GM18870 (cell line): Measurements from ENCODE around the gene CCDC54.
A peak's percentile ranks its signal among the peaks of the same experiment; 100 is the strongest.

Source experiments
- ATAC-seq: cut with Tn5 transposase; IDR thresholded peaks from one replicate; pipeline ENCODE4 v1.9.1; 2021; ENCODE audit warnings: moderate library complexity; ENCODE audit not compliant: unreplicated experiment

CCDC54 gene

DNA sequence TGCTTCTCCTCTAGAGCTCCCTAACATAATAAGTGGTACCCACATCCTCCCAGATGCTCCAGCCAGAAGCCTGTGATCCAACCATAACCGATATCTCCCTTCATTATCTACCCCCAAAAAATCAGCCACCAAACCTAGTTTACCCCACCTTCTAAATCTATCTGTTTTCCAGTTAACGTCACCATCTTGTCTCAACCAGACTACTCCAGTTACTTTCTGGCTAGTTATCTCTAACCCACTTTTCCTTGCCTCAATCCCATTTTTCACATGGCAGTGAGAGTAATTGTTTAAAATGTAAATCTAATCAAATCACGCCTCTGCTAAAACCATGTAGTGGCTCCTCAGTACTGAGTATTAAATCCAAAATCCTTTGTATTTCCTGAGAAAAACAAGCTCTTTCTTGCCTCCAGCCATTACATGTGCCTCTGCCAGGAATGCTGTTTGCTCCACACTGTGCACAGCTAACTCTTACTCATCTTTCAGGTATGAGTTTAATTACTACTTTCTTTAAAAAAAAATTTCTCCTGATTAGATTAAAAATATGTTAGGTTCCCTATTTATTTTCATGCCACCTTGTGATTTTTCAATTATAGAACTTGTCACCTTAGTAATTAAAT is 15.4 kb downstream of the CCDC54 start:
- ATAC-seq: no peak

DNA sequence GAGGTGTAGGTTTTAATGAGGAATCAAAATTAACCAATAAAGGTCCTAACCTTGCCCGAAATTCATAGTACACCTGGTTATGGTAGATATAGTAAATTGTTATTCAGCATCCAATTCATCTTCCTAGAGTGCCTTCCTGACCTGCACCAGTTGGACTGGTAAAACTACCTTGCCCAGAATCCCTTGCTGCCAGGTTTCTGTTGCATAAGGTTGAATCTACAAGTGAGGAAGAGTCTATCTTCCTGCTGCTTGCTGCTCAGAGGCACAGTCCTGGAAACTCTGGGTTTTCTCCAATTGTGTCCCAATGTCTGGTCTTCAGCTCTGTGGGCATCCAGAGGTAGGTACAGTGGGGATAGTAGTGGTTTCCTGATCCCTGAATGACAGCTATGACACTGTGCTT is 17.3 kb downstream of the CCDC54 start:
- ATAC-seq: no peak

DNA sequence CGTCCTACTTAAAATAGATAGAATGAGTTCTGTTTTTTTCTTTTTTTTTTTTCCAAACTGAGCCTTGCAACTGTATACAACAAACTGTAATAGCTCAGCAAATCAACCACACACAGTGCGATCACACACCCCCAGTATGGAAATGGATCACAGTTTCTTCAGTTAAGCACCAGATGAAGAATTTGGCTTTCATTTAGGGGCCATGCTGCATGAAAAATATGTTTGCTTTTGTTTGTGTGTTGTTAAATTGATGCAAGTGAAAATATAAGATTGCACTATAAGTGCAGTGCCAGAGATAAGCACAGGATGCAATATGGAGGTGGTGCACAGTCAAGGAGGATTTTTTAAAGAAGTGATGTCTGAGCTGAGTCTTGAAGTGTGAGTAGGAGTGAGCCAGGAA is 17.8 kb downstream of the CCDC54 start:
- no peak for ATAC-seq

DNA sequence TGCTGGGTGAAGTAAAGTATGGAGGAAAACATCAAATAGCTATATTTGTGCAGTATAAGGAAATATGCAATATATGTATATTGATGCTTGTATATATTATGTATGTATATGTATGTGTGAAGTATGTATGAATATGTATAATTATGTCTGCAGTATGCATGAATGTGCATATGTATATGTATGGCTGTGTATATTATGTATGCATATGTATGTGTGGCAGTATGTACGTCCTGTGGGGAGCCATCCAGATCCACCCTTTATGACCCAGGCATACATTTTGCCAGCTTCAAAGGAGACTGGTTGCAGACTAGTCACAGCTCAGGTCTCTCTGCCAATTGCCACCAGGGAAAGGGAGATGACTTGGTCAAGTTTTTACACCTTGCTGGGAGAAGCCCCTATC is 24.1 kb downstream of the CCDC54 start:
- no peak for ATAC-seq

DNA sequence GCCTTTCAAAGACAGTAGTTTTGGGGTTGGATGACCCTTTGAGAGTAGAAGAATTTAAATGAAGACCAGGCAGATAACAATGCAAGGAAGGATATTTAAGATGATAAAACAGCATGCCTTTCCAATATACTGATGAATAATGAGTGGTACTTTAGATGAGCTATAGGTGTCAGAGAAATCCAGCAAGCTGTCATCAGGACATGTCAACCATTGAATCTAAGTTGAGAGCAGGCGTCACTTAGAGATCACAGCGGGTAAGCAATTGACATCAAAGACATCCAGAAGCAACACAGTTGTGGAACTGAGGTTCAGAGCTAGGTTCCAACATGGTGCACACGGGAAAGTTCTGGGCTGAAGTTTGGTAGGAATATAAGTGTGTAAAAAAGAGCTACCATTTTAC is 25.0 kb downstream of the CCDC54 start:
- no peak for ATAC-seq

DNA sequence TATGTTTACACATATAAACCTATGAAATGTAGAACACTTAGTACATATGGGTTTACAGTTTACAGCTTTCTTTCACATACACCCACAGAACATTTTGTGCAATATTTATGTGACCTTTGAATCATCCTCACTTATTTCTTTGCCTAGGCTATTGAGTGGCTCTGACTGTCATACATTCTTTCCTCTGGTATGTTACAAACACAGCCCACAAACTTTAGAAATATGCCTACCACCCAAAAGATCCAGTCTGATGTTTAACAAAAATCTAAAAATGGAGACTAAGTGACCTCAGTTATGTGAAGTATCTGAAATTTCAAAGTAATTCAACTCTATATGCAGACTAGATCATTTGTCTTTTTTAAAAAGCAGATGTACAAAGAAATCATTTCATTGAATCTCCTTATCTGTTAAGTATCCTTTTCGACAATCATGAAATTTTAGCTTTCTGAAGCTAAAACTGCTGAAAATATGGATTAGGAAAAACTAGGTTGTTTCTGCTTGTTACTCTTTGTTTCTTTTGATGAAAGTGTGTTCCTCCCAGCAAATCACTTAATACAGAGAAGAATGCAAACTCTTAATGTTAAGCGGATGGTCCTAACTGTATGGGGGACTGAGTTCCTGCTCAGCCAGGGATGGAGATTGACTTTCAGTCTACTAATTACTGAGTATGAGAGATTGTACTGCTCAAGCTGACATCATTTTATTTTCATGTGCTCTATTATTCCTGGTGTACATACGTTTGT is 27.7 kb downstream of the CCDC54 start:
- no peak for ATAC-seq

DNA sequence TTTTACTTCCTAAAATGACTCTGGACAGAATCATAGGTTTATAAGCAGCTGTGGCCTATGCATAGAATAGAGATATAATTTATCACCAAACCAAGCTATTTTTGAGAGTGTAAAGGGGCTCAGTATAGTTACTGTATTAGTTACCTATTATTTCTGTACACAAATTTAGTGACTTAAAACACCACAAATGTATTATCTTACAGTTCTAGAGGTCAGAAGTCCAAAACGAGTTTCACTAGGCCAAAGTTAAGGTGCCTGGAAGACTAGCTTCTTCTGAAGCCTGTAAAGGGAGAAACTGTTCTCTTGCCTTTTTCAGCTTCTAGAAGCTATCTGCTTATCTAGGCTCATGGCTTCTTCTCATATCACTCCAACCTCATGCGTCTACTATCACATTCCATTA is 30.1 kb downstream of the CCDC54 start:
- ATAC-seq: peak; percentile 53

DNA sequence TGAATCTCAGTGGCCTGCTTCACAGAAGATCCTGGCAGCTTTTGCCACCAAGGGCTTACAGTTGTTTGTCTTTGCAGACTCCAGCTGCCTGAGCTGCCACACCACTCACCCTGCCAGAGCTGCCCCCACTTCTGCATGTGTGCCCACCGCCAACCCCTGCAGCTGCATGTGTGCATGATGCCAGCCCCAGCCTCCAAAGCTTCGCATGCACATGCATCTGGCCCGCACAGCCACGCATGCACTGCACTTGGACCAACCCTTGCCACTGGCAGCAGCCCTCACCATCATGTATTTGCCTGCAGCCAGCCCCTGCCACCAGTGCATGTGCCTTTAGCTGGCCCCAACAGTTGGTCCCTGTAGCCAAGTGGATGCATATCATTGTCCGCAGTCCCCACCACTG is 31.3 kb downstream of the CCDC54 start:
- no peak for ATAC-seq

DNA sequence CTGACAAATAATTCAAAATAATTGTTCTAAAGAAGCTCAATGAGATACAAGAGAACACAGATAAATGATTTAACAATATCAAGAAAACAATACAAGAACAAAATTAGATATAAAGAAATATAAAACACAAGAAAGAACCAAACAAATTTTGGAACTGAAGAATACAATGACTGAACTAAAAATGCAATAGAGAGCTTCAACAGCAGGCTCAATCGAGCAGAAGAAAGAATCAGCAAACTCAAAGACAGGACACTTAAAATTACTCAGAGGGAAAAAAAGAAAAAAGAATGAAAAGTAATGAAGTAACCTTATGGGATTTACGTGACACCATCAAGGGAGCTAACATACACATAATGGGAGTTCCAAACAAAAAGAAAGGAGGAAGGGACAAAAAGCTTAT is 32.1 kb downstream of the CCDC54 start:
- ATAC-seq: no peak

DNA sequence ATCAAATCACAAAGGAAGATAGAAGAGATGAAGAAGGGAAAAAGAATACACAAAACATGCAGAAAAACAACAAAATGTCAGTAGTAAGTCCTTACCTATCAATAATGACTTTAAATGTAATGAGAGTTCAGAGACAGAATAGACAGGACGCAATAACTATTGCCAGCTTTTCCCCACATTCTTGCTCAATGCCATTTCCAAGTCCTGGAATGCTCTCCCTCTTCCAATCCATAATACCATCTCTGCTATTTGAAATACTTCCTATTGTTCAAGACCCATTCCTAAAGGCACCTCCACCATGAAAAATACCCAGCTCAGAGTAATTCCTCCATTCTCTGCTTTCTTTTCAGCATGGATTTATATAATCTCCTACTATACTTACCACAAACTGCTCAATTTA is 33.4 kb downstream of the CCDC54 start:
- ATAC-seq: no peak

DNA sequence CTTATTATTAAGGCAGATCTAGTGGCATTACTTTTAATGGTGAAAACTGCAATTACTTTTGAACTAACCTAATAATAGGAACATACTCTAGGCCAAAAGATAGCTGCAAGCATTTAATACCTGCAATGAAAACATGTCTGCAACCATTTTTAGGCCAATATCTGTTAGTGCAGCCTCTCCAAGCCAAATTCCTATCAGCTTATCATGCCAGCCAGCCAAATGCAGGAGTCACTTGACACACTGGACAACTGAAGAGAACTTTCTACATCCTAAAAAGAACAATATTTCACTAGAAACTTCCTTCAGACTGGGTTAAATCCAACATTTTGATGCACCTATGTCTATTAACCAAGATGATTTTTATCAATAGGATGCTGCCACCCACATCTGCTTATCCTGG is 33.8 kb downstream of the CCDC54 start:
- ATAC-seq: no peak

DNA sequence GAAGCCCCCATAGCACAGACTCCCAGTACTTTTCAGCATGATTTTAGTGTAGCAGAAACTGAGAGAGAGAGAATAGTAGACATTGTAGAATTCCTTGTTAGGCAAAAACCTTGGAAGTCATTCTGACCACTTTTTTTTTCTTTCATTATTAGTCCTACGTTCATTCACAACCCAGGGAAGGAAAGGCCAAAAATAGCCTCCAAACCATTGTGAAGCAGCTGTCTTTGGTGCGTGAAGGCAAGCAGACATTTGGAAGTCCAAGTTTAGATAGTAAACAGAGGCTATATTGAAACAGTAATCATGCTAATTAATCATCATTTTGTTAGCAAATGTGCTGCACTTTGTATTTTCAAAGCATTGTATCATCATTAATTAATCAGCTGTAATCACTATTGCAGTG is 34.5 kb downstream of the CCDC54 start:
- ATAC-seq: no peak

DNA sequence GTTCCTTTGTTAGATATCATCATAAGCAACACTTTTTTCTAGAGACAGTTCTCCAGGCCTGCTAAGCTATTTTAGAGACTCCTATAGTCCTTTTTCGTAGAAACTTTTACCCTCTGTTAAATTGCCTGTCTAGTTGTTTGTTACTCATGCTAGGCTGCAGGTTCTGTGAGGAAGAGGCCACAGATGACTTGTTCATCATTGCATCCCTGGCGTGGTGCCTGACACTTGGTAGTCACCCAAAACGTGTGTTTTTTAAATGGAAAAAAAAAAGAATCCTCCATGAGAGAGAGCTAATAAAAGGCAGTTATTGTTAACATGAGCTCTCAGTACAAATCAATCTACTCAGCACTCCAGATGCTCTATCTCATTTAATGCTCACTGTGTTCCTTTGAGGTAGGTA is 35.1 kb downstream of the CCDC54 start:
- no peak for ATAC-seq

DNA sequence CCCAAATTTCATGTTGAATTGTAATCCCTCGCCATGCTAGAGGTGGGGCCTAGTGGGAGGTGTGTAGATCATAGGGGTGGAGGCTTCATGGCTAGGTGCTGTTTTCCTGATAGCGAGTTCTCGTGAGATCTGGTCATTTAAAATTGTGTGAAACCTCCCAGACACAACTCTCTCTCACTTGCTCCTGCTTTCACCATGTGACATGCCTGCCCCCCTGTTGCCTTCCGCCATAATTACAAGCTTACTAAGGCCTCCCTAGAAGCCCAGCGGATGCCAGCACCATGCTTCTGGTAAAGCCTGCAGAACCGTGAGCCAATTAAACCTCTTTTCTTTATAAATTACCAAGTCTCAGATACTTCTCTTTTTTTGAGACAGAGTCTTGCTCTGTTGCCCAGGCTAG is 36.0 kb downstream of the CCDC54 start:
- ATAC-seq: no peak

DNA sequence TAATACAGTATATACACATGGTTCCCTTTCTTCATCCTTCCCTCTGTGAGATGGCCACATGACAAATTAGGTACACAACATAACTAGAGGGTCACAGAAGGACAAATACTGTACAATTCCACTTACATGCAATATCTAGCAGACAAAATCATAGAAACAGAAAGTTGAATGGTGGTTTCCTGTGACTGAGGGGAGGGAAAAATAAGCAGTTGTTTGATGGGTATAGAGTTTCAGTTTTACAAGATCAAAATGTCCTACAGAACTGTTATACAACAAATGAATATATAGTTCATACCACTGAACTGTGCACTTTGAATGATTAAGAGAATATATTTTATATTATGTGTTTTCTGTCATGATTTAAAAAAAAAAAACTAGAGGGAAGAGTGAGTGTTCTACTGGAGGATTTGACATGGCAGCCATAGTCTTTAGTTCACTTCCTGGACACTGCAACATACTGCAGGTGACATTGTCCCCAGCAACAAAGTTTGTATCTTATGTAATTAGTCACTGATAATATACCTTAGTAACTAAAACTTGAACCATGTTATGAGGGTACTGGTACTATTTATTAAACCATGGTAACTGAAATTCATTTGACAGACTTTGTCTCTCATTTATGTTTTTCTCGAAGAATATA is 37.2 kb downstream of the CCDC54 start:
- peak; percentile 94 for ATAC-seq

DNA sequence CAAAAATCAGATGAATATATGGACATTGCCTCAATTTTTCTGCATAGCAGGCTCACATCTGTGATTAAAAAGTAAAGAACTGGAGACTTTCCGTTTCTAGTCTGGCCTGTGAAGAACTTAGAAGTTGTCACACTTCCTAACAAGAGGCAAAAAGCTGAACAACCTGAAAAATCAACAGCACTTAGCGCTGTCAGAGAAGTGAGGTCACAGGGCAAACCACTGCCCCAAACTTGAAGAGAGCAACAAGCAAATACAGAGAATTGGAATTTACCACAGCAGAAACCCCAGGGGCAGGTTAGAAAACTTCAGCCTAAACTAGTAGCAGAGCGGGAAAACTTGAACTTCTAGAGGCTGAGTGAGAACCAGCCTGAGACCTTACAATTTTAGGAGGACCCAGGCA is 38.9 kb downstream of the CCDC54 start:
- no peak for ATAC-seq

DNA sequence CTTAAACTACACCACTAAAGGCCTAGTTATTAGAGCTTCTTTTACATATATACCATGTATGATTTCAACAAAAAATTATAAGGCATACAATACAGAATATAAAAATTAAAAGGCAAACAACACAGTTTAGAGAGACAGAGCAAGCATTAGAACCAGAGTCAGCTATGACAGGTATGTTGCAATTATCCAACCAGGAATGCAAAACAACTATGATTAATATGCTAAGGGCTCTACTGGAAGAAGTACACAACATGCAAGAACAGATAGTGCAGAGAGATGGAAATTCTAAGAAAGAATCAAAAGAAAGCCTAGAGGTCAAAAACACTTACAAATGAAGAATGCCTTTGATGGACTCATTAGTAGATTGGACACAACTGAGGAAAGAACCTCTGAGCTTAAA is 39.6 kb downstream of the CCDC54 start:
- ATAC-seq: no peak

DNA sequence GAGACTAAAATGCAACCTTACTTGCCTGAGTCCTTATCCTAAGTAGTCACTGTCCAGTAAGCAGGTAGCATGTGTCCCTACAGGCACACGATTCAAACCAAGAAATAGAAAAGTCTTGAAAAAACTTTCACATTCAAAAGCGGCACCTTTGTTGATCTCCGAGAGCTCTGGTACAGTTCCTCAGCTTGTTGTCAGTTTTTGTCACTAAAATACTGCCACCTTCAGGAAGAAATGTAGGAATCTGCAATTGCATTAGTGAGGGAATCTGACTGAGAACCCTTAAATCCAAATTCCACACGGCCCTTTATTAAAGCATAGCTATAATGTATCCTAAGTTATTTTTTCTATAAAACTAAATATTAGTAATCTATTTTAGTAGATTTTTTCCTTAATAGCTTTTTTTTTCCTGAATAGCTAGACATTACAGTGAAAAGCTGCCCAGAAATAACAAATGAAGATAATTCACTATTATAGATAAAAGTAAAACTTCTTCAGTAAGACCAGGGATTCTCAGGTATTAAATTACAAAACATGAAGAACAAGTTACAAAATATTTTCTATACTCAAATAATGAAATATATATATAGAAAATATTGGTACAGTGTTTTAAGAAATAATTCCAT is 44.0 kb downstream of the CCDC54 start:
- peak; percentile 79 for ATAC-seq

DNA sequence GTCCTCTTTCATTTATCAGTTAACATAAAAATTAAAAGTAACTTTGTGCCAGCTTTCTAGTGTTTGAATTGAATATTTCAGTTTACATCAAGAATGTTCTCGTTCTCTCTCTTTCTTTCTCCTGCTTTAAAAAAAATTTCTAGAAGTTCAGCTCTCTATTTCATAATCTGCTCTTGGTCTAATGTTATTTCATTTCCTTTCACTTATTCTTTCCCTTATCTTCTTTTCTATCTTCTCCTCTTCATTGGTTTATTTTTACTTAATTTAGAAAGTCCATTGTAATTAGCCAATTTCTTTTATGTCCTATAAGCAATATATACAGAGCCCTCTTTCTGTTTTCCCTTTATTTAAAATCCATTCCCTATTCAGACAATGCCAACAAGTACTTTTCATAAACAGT is 44.6 kb downstream of the CCDC54 start:
- no peak for ATAC-seq

DNA sequence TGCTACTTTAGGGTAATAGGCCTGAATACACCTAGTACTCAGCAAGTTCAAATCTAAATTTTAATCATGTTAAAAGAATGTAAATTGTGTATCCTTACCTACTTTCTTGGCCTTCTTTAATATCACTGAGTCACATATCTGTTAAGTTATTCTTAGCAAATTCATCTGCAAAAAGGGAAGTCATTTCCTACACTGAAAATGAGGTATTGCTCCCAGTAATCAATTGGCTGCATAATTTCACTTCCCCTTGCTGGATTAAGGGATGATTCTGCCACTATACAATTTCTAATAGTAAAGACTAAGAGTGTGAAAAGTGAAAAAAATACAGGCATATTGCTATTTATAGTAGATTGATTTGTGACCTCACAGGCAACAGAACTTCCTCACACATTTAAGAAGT is 47.8 kb downstream of the CCDC54 start:
- ATAC-seq: no peak

DNA sequence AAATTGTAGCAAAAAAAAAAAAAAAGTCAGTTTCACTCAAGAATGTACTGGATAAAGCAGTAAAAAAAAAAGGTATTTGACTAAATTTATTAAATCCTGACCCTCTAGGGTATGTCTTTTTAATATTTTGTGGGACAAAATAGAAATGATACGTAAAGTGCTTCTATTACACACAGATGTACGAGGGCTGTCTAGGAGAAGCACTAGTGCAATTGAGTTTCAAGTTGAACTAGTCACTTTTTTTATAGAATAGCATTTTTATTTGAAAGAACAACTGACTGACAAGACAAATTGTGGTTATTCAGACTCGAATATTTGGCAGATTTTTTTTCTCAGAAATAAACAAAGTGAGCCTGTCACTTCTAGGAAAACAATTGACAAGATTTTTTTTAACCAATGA is 49.0 kb downstream of the CCDC54 start:
- ATAC-seq: no peak
